ENCODE data around the gene PRKCE. TPM values are rescaled to one million over a fixed set of nuclear protein-coding genes. Genes with fewer than 3 reads are reported as not detected.

PRKCE gene
- total RNA-seq, 2 experiments from 2014 or later: 17.0 to 42.1 TPM

DNA sequence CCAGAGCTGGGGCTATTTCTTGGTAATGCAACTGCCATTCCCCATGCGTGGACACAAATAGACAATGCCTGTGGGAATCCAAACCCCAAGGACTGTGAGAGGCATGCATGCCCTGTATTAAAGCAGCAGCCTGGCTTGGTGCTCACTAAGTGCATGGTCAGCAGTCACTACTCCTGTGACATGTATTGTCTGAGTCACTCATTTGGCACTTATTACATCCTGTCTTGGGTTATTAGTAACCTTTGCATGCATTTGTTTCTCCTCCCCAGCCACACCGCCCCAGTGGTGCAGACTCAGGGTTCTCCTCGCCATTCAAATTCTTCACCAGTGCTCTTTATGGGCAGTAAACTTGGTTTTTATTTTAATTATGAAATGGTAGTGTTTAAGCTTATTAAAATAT, 30.2 kb downstream of the PRKCE start:
- TF ChIP-seq EZH2phosphoT487 (IDR thresholded peaks at IDR 0.05; ENCODE audit: borderline replicate concordance, low read depth, low read length) (no peak), CTCF (conservative IDR thresholded peaks at IDR 0.05; ENCODE audit: low read length) (no peak)
- POLR2A ChIA-PET: no interaction called here
- no peak overlapping the region for H3K4me2 ChIP-seq (ENCODE audit: low read length)
- H3K4me1 ChIP-seq (ENCODE audit: insufficient read depth, low read length, poor library complexity, severe bottlenecking): no peaks in the 10 kb centered on the region
- H4K20me1 ChIP-seq (ENCODE audit: insufficient read depth, low read length): no peaks in the 10 kb centered on the region
- no peaks in the 10 kb centered on the region for H3K36me3 ChIP-seq (ENCODE audit: insufficient read depth, low read length)
- no peak overlapping the region for H3K4me3 ChIP-seq (ENCODE audit: low read depth, low read length, poor library complexity, severe bottlenecking)
- H3K9me2 ChIP-seq (ENCODE audit: insufficient read depth, low read length): no peaks in the 10 kb centered on the region
- no peaks in the 10 kb centered on the region for H3K79me2 ChIP-seq (ENCODE audit: insufficient read depth, low read depth, low read length)
- H3K27ac ChIP-seq (ENCODE audit: low read depth, low read length, poor library complexity, severe bottlenecking): no peak overlapping the region
- no peak overlapping the region for H2AFZ ChIP-seq (ENCODE audit: low read length)
- no peak for DNase-seq (ENCODE audit: low spot score)
- BruUV-seq (replicated peaks): no TSS peak
- intact Hi-C loops (cut with micrococcal nuclease; ENCODE audit: unreplicated experiment): no loop called here
- CTCF ChIA-PET (ENCODE audit: unreplicated experiment): no interaction called here
- no peaks in the 10 kb centered on the region for H3K9me3 ChIP-seq (ENCODE audit: low read length)

GRCh38 chr2:45683292-45683691, 31.8 kb downstream of the PRKCE start:
- Histone ChIP-seq H3K4me1 (ENCODE audit: insufficient read depth, low read length, poor library complexity, severe bottlenecking) (no peaks in the 10 kb centered on the region), H3K36me3 (ENCODE audit: insufficient read depth, low read length) (no peaks in the 10 kb centered on the region), H3K9me3 (ENCODE audit: low read length) (no peaks in the 10 kb centered on the region), H4K20me1 (ENCODE audit: insufficient read depth, low read length) (no peaks in the 10 kb centered on the region), H3K9me2 (ENCODE audit: insufficient read depth, low read length) (no peaks in the 10 kb centered on the region), H3K79me2 (ENCODE audit: insufficient read depth, low read depth, low read length) (no peaks in the 10 kb centered on the region), H3K27ac (ENCODE audit: low read depth, low read length, poor library complexity, severe bottlenecking) (no peak overlapping the region), H2AFZ (ENCODE audit: low read length) (no peak overlapping the region), H3K4me2 (ENCODE audit: low read length) (no peak overlapping the region), H3K4me3 (ENCODE audit: low read depth, low read length, poor library complexity, severe bottlenecking) (no peak overlapping the region)
- intact Hi-C loops (cut with micrococcal nuclease; ENCODE audit: unreplicated experiment): no loop called here
- TF ChIP-seq EZH2phosphoT487 (IDR thresholded peaks at IDR 0.05; ENCODE audit: borderline replicate concordance, low read depth, low read length): no peak
- TF ChIP-seq CTCF (conservative IDR thresholded peaks at IDR 0.05; ENCODE audit: low read length): no peak
- BruUV-seq (replicated peaks): no TSS peak
- ChIA-PET CTCF (ENCODE audit: unreplicated experiment) (no interaction called here), POLR2A (no interaction called here)
- no peak for DNase-seq (ENCODE audit: low spot score)

DNA sequence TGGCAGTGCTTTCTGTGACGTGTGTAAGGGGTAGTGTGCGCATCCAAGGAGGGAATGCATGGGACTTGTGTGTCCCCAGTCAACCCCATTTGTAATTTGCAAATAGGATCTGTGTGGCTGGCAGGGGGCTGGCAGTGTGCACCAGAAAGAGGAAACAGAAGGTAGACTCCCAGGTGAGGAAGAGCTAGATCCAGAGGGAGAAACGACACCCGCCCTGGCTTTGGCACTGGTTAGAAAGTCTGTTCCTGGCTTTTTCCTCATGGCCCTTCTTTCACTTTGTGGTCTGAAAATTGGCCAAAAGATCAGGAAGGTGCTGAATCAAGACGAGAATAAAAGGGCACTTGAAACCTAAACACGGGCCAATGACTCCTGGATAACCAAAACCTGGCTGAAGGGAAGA, 33.3 kb downstream of the PRKCE start:
- no peak overlapping the region for H3K4me3 ChIP-seq (ENCODE audit: low read depth, low read length, poor library complexity, severe bottlenecking)
- H3K79me2 ChIP-seq (ENCODE audit: insufficient read depth, low read depth, low read length): no peaks in the 10 kb centered on the region
- DNase-seq (ENCODE audit: low spot score): no peak
- intact Hi-C loops (cut with micrococcal nuclease; ENCODE audit: unreplicated experiment): no loop called here
- H4K20me1 ChIP-seq (ENCODE audit: insufficient read depth, low read length): no peaks in the 10 kb centered on the region
- H3K9me2 ChIP-seq (ENCODE audit: insufficient read depth, low read length): no peaks in the 10 kb centered on the region
- H3K27ac ChIP-seq (ENCODE audit: low read depth, low read length, poor library complexity, severe bottlenecking): no peak overlapping the region
- no TSS peak for BruUV-seq (replicated peaks)
- TF ChIP-seq EZH2phosphoT487 (IDR thresholded peaks at IDR 0.05; ENCODE audit: borderline replicate concordance, low read depth, low read length): no peak
- TF ChIP-seq CTCF (conservative IDR thresholded peaks at IDR 0.05; ENCODE audit: low read length): no peak
- no peaks in the 10 kb centered on the region for H3K4me1 ChIP-seq (ENCODE audit: insufficient read depth, low read length, poor library complexity, severe bottlenecking)
- no peaks in the 10 kb centered on the region for H3K36me3 ChIP-seq (ENCODE audit: insufficient read depth, low read length)
- no peak overlapping the region for H3K4me2 ChIP-seq (ENCODE audit: low read length)
- POLR2A ChIA-PET: interaction anchor here (0.7 to 1.1 kb wide), 4 partner anchors 20 to 1087 kb away, joined by 3 read pairs; no protein-coding TSS in a partner anchor
- no peak overlapping the region for H2AFZ ChIP-seq (ENCODE audit: low read length)
- CTCF ChIA-PET (ENCODE audit: unreplicated experiment): no interaction called here
- no peaks in the 10 kb centered on the region for H3K9me3 ChIP-seq (ENCODE audit: low read length)

Data from OCI-LY7 (cell line).